ENCODE measurements around the gene CNTN5. TPM values are rescaled to one million over a fixed set of nuclear protein-coding genes. Genes with fewer than 3 reads are reported as not detected.

Gene CNTN5
- total RNA-seq, 2 experiments from 2014 or later: not detected

DNA sequence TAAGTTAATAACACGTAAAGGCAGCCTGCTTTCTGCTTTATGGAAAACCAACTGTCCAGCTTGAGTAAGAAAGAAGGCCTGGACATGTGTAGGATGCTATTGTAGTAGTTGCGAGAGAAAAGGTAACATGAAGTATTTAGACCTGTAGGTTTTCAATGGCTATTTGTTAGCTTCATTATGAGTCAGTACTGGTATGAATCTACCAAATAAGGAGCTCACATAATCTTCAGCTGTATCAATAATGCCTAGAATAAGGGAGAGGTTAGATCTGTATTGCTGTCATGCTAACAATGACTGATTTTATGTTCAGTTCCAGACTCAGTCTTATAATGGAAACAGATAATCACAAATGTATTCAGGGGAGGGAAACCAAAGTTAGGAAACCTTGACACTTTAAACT, 550.3 kb downstream of the CNTN5 start:
- TF ChIP-seq, protein P1, sequence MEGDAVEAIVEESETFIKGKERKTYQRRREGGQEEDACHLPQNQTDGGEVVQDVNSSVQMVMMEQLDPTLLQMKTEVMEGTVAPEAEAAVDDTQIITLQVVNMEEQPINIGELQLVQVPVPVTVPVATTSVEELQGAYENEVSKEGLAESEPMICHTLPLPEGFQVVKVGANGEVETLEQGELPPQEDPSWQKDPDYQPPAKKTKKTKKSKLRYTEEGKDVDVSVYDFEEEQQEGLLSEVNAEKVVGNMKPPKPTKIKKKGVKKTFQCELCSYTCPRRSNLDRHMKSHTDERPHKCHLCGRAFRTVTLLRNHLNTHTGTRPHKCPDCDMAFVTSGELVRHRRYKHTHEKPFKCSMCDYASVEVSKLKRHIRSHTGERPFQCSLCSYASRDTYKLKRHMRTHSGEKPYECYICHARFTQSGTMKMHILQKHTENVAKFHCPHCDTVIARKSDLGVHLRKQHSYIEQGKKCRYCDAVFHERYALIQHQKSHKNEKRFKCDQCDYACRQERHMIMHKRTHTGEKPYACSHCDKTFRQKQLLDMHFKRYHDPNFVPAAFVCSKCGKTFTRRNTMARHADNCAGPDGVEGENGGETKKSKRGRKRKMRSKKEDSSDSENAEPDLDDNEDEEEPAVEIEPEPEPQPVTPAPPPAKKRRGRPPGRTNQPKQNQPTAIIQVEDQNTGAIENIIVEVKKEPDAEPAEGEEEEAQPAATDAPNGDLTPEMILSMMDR (IDR thresholded peaks at IDR 0.05): no peak
- Mint-ChIP-seq H3K4me1 (ENCODE audit: low read depth) (no peaks in the 10 kb centered on the region), H3K9me3 (peaks cover 11% of the 10 kb centered on the region), H3K4me3 (no peak overlapping the region), H3K27ac (no peak overlapping the region), H3K36me3 (ENCODE audit: low read depth) (no peaks in the 10 kb centered on the region), H3K27me3 (no peaks in the 10 kb centered on the region)
- CTCF ChIA-PET: no interaction called here
- intact Hi-C loops (cut with micrococcal nuclease): no loop called here
- DNase-seq (no peak), ATAC-seq (no peak)
- POLR2A ChIA-PET: no interaction called here

DNA sequence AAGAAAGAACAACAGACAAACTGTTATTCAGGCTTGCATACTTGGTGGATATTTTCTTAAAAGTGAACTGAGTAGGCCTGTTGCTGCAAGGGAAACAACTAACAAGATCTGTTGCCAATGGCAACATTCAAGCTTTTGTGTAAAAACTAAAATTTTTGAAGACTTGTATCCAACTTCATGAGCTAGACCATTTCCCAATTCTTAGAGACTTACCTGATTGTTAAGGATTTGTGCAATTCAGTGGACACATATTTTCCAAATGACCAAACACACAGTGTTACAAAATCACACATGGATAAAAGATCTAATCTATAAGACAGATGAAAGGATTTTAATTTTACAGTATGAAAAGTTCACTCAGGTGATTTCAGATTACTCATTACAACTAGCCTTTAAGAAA, 564.1 kb downstream of the CNTN5 start:
- Mint-ChIP-seq H3K27me3 (no peaks in the 10 kb centered on the region), H3K27ac (no peak overlapping the region), H3K4me3 (no peak overlapping the region), H3K9me3 (peaks cover 10% of the 10 kb centered on the region), H3K36me3 (ENCODE audit: low read depth) (no peaks in the 10 kb centered on the region), H3K4me1 (ENCODE audit: low read depth) (no peaks in the 10 kb centered on the region)
- no peak for DNase-seq
- POLR2A ChIA-PET: no interaction called here
- TF ChIP-seq, protein P1 (IDR thresholded peaks at IDR 0.05): no peak
- CTCF ChIA-PET: no interaction called here
- no peak for ATAC-seq
- intact Hi-C loops (cut with micrococcal nuclease): no loop called here

DNA sequence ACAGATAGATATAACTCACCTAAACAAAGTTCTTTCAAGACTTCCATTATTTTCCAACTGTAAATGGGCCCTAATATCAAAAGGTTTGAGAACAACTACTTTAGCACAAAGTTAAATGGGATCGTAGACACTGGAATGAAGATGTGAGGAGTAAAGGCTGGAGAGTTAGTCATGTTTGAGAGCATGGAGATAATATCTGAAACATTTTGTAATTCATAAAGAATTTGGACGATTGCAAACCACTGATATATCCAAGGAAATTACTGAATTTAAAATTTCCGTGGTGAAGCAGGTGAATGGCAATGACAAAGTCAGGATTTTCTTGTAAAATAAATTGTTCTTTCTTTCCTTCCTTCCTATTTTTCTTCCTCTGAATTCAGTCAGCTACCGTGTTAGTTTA, 564.9 kb downstream of the CNTN5 start:
- POLR2A ChIA-PET: no interaction called here
- intact Hi-C loops (cut with micrococcal nuclease): no loop called here
- no peaks in the 10 kb centered on the region for H3K27me3 Mint-ChIP-seq

GRCh38 chr11:99589771-99590170, 569.0 kb downstream of the CNTN5 start:
- Mint-ChIP-seq H3K36me3 (ENCODE audit: low read depth) (no peaks in the 10 kb centered on the region), H3K9me3 (peaks cover 8% of the 10 kb centered on the region), H3K27ac (no peak overlapping the region), H3K4me3 (no peak overlapping the region), H3K4me1 (ENCODE audit: low read depth) (no peaks in the 10 kb centered on the region), H3K27me3 (no peaks in the 10 kb centered on the region)
- ChIA-PET POLR2A (no interaction called here), CTCF (no interaction called here)
- intact Hi-C loops (cut with micrococcal nuclease): no loop called here
- DNase-seq (no peak), ATAC-seq (no peak)
- TF ChIP-seq, protein P1 (IDR thresholded peaks at IDR 0.05): no peak

More for the DNA sequence above, 564.9 kb downstream of the CNTN5 start:
- H3K4me1 Mint-ChIP-seq (ENCODE audit: low read depth): no peaks in the 10 kb centered on the region
- H3K4me3 Mint-ChIP-seq: no peak overlapping the region
- CTCF ChIA-PET: no interaction called here
- no peak overlapping the region for H3K27ac Mint-ChIP-seq
- ATAC-seq: no peak
- no peaks in the 10 kb centered on the region for H3K36me3 Mint-ChIP-seq (ENCODE audit: low read depth)
- DNase-seq: no peak
- peaks cover 8% of the 10 kb centered on the region for H3K9me3 Mint-ChIP-seq
- TF ChIP-seq, protein P1 (IDR thresholded peaks at IDR 0.05): no peak

DNA sequence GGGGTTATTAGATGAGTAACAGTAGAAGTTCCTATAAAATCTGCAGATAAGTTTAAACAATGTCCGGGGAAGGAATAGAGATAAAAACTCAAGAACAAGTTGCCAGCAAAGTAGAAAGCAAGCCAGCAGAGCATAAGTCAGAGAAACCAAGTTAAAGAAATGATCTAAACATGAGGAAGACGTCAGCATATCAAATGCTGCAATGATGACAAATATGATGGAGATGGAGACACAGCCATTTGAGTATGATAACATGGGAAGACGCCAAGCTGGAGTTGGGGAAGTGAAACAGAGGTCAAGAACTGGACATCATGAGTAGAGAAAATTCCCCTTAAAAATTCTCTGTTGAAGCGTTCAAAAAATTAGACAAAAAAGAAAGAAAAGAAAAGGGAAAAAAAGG, 571.5 kb downstream of the CNTN5 start:
- H3K27me3 Mint-ChIP-seq: no peaks in the 10 kb centered on the region
- POLR2A ChIA-PET: no interaction called here
- peaks cover 6% of the 10 kb centered on the region for H3K9me3 Mint-ChIP-seq

More for the DNA sequence above, 571.5 kb downstream of the CNTN5 start:
- TF ChIP-seq, protein P1 (IDR thresholded peaks at IDR 0.05): no peak
- intact Hi-C loops (cut with micrococcal nuclease): no loop called here
- Mint-ChIP-seq H3K27ac (no peak overlapping the region), H3K4me1 (ENCODE audit: low read depth) (no peaks in the 10 kb centered on the region), H3K36me3 (ENCODE audit: low read depth) (no peaks in the 10 kb centered on the region), H3K4me3 (no peak overlapping the region)
- no peak for ATAC-seq
- no peak for DNase-seq
- CTCF ChIA-PET: no interaction called here

All from activated CD8-positive, alpha-beta T cell treated with anti-CD3 and anti-CD28 coated beads for 36 hours (primary cell).